NCI-H748 treated with DMSO at 0.1 percent for 48 hours (cell line): ENCODE data around the gene PLS3.

Experiments used
- DNase-seq: peaks from one replicate; lab custom pipeline; 2025; lab: John Stamatoyannopoulos, UW

PLS3 gene

DNA sequence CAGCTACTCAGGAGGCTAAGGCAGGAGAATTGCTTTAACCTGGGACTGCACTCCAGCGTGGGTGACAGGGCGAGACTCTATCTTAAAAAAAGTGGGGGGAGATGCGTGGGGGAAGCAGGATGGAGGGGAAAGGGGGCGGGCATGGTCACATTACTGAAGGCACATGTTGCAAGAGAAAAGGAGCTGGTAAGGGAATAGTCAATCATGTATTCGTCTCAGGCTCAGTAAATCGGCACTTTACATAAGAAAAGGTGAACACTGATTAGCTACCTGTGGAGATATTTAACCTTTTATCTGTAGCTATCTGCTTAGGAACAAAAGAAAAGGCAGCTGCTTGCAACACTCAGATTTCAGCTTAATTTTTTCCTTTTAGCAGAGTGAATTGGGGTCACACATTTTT is 132.5 kb downstream of the PLS3 start:
- no peak for DNase-seq

DNA sequence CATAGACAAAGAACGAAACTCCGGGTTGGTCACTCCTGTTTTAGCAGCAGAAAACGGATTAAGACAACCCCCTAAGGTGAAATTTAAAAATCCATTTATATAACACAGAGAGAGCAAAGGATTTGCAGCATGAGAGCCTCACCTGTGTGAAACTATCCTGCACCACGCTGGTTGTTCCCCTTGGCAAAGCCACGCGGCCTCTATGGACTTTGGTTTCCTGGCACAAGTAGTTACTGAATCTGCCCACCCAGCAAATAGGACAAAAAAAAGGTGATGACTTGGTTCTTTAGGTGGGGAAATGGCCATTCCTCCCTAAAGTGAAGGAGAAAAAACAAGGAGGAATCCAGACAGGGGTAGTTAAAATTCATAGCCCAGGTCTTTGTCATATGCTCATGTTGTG is 133.1 kb downstream of the PLS3 start:
- no peak for DNase-seq

DNA sequence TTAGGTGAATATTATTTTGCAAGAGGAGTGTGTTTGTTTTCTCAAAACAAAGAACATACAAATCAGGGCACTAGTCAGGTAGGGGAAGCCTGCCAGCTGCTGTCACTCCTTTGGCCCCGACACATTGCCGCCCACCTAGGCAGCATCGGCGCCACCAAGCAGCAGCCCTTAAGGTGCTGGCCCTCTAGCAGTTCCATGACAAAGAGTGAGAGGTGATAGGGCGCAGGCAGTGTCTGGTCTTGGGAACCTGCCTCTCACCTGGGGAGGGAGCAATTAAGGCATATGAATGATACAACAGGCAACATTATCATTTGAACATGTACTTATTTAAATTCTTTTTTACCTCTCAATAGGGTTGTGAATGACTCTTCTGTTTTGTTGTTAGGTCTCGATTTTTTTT is 135.1 kb downstream of the PLS3 start:
- DNase-seq = no peak

DNA sequence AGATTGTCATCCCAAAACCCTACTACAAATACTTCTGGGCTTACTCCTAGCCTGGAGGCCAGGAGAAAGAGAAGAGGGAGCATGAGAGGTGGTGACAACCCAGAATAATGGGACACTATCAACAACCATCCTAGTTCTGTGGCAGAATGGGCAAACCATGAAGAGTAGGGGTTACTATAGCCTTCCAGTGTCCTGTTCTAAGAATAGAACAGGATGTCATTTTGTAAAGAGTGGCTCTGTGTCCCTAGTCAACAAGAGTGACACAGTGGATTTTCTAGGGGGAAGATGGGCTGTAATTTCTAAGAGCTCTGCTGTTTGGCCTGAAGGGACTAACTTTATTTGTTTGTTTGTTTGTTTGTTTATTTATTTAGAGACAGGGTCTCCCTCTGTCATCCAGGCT is 136.0 kb downstream of the PLS3 start:
- DNase-seq = no peak

DNA sequence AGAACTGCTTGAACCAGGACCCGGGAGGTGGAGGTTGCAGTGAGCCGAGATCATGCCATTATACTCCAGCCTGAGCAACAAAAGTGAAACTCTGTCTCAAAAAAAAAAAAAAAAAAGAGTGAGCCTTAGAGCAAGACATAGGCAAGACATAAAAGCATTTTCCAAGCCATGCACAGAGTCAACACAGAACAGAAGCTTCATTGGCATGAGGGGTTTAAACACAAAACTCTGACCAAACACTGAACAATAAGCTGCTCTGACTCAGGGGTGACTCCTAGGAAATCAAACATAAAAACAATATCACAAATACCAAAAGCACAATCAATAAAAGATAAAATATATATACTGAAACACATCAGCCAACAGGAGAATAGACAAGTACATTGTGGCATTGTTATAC is 136.8 kb downstream of the PLS3 start:
- DNase-seq = no peak
